HepG2 (cell line): Measurements from ENCODE around the gene TUBB. TPM values are rescaled to one million over a fixed set of nuclear protein-coding genes. Genes with fewer than 3 reads are reported as not detected.

Experiments
- ATF7-NPFF ChIP-seq: sonication (generic); formaldehyde crosslinking; IDR thresholded peaks from 2 replicates; pipeline ENCODE4 v1.8.1; 2023; ENCODE audit warnings: mild to moderate bottlenecking, low read depth, missing genetic modification reagents, moderate library complexity
- CAMTA2 ChIP-seq: sonication (generic); formaldehyde crosslinking; IDR thresholded peaks from 2 replicates; pipeline ENCODE4 v1.4.0; 2020; ENCODE audit warnings: mild to moderate bottlenecking, missing genetic modification reagents, borderline replicate concordance
- CBX1 ChIP-seq: IDR thresholded peaks from one replicate; pipeline ENCODE4 v1.6.1; 2016; ENCODE audit warnings: antibody characterized with exemption, low read depth
- ELF1 ChIP-seq: sonication (generic); formaldehyde crosslinking; IDR thresholded peaks from 2 replicates; pipeline ENCODE4 v1.4.0; 2020; ENCODE audit warnings: missing genetic modification reagents
- ELK4 ChIP-seq: sonication (generic); formaldehyde crosslinking; IDR thresholded peaks from 2 replicates; pipeline ENCODE4 v1.9.0; 2021; ENCODE audit warnings: missing genetic modification reagents, borderline replicate concordance
- GPN1 ChIP-seq: sonication (generic); formaldehyde crosslinking; IDR thresholded peaks from 2 replicates; pipeline ENCODE4 v1.5.1; 2020; ENCODE audit warnings: missing genetic modification reagents, borderline replicate concordance
- HIC2 ChIP-seq: sonication (generic); formaldehyde crosslinking; IDR thresholded peaks from 2 replicates; pipeline ENCODE4 v1.9.0; 2022; ENCODE audit warnings: low read depth, missing genetic modification reagents
- IRX3 ChIP-seq: sonication (generic); formaldehyde crosslinking; IDR thresholded peaks from 2 replicates; pipeline ENCODE4 v1.8.1; 2023; ENCODE audit warnings: mild to moderate bottlenecking, low read depth, missing genetic modification reagents, borderline replicate concordance
- KDM1A ChIP-seq: IDR thresholded peaks from 2 replicates; pipeline ENCODE4 v1.6.1; 2016; ENCODE audit warnings: missing compliant biosample characterization
- KDM5B ChIP-seq: sonication (generic); formaldehyde crosslinking; IDR thresholded peaks from 2 replicates; pipeline ENCODE4 v1.4.0; 2020; ENCODE audit warnings: missing genetic modification reagents, mild to moderate bottlenecking, borderline replicate concordance
- MAFF ChIP-seq: IDR thresholded peaks from 2 replicates; pipeline ENCODE4 v1.6.1; 2011; ENCODE audit warnings: low read depth, low read length, improper control_type of control experiment
- MTA3 ChIP-seq: sonication (generic); formaldehyde crosslinking; IDR thresholded peaks from 2 replicates; pipeline ENCODE4 v1.4.0; 2020; ENCODE audit warnings: missing genetic modification reagents
- PHF20 ChIP-seq: sonication (generic); formaldehyde crosslinking; IDR thresholded peaks from 2 replicates; pipeline ENCODE4 v1.5.0; 2020; ENCODE audit warnings: mild to moderate bottlenecking, missing genetic modification reagents
- POGK ChIP-seq: sonication (generic); formaldehyde crosslinking; conservative IDR thresholded peaks from 2 replicates; pipeline ENCODE4 v1.8.0; 2022; ENCODE audit warnings: mild to moderate bottlenecking, moderate library complexity, missing genetic modification reagents
- REL ChIP-seq: sonication (generic); formaldehyde crosslinking; conservative IDR thresholded peaks from 2 replicates; pipeline ENCODE4 v1.8.0; 2022; ENCODE audit warnings: mild to moderate bottlenecking, missing genetic modification reagents, moderate library complexity
- SP4 ChIP-seq: sonication (generic); formaldehyde crosslinking; IDR thresholded peaks from 2 replicates; pipeline ENCODE4 v1.8.1; 2023; ENCODE audit warnings: mild to moderate bottlenecking, missing genetic modification reagents
- SRSF1 ChIP-seq: fragments of 200-400 bp; formaldehyde crosslinking; optimal IDR thresholded peaks from 2 replicates; pipeline ENCODE3; 2017; ENCODE audit warnings: mild to moderate bottlenecking, low read depth, low read length, moderate library complexity
- TAF1 ChIP-seq: sonication (generic); formaldehyde crosslinking; IDR thresholded peaks from 2 replicates; pipeline ENCODE4 v1.4.0; 2020; ENCODE audit warnings: missing genetic modification reagents
- TGIF2 ChIP-seq: IDR thresholded peaks from 2 replicates; pipeline ENCODE4 v1.6.1; 2016; ENCODE audit warnings: control low read depth, missing compliant biosample characterization
- ZBTB3 ChIP-seq: sonication (generic); formaldehyde crosslinking; IDR thresholded peaks from 2 replicates; pipeline ENCODE4 v1.4.0; 2020; ENCODE audit warnings: low read depth, mild to moderate bottlenecking, moderate library complexity, missing genetic modification reagents, borderline replicate concordance
- ZKSCAN8 ChIP-seq: IDR thresholded peaks from 2 replicates; pipeline ENCODE4 v1.6.1; 2016; ENCODE audit warnings: borderline replicate concordance, missing genetic modification reagents, missing compliant biosample characterization
- ZNF235 ChIP-seq: sonication (generic); formaldehyde crosslinking; IDR thresholded peaks from 2 replicates; pipeline ENCODE4 v1.8.1; 2023; ENCODE audit warnings: mild to moderate bottlenecking, missing genetic modification reagents, borderline replicate concordance
- ZNF317 ChIP-seq: sonication (generic); formaldehyde crosslinking; IDR thresholded peaks from 2 replicates; pipeline ENCODE4 v1.5.0; 2020; ENCODE audit warnings: mild to moderate bottlenecking, missing genetic modification reagents
- ZNF354B ChIP-seq: sonication (generic); formaldehyde crosslinking; IDR thresholded peaks from 2 replicates; pipeline ENCODE4 v1.8.0; 2022; ENCODE audit warnings: mild to moderate bottlenecking, missing genetic modification reagents
- ZNF460 ChIP-seq: sonication (generic); formaldehyde crosslinking; IDR thresholded peaks from 2 replicates; pipeline ENCODE4 v1.5.1; 2020; ENCODE audit warnings: missing genetic modification reagents, mild to moderate bottlenecking, borderline replicate concordance
- ZSCAN22 ChIP-seq: sonication (generic); formaldehyde crosslinking; IDR thresholded peaks from 2 replicates; pipeline ENCODE4 v1.4.0; 2020; ENCODE audit warnings: mild to moderate bottlenecking, missing genetic modification reagents
- ZSCAN30 ChIP-seq: sonication (generic); formaldehyde crosslinking; IDR thresholded peaks from 2 replicates; pipeline ENCODE4 v1.5.0; 2020; ENCODE audit warnings: mild to moderate bottlenecking, missing genetic modification reagents
- polyA plus RNA-seq, 8 experiments: library from polyadenylated mRNA; depleted of rRNA in 3 of 8; stranded (reverse) in 7 of 8; unstranded in 1 of 8; fragments of >200 nt; fragmentation: Illumina TruSeq in 4 of 8; extraction: Trizol in 4 of 8; gene quantifications; 2 replicates each; pipeline versions ENCODE4 v1.2.1 to v1.2.3, GENCODE V29; 2011 to 2016; ENCODE audit warnings: low read depth in 4 of 8, missing spikeins in 1 of 8, mixed read lengths in 1 of 8; ENCODE audit not compliant: insufficient read depth in 1 of 8
- total RNA-seq, 5 experiments: library from RNA; depleted of rRNA; stranded (reverse); fragments of >200 nt; fragmentation: Illumina TruSeq; extraction: Trizol; gene quantifications; 2 replicates each; pipeline ENCODE4 v1.2.3, GENCODE V29; 2016; ENCODE audit warnings: low read depth in 1 of 5

Gene TUBB
- total and polyA plus RNA-seq, 2 of the 13 experiments (the other 11 are each of a cell fraction or from before 2014, with no cell fraction given): 911 to 1,163 TPM

GRCh38 chr6:30717129-30717844 lies 2.9 kb upstream of the TUBB start, which contains the start of gene MDC1 (continued):
- TF ChIP-seq ZBTB3 (CRISPR knock-in tag): peak; percentile 88; the same call in 1 of the 2 replicates
- peak; percentile 92; the same call in 1 of the 2 replicates for TF ChIP-seq REL
- TF ChIP-seq TGIF2: peak; percentile 98
- TF ChIP-seq ZNF460 (CRISPR knock-in tag): no peak; the same call in 1 of the 2 replicates
- TF ChIP-seq CAMTA2 (CRISPR knock-in tag): peak; percentile 75; the same call in 1 of the 2 replicates
- TF ChIP-seq KDM1A (CRISPR knock-in tag): no peak
- peak; percentile 65 for TF ChIP-seq CBX1
- TF ChIP-seq IRX3 (CRISPR knock-in tag): peak; percentile 91; the same call in 1 of the 2 replicates
- no peak for TF ChIP-seq SRSF1
- TF ChIP-seq GPN1: no peak; the same call in 1 of the 2 replicates
- TF ChIP-seq ELK4 (CRISPR knock-in tag): no peak
- no peak for TF ChIP-seq ZSCAN30 (CRISPR knock-in tag)
- TF ChIP-seq MTA3 (CRISPR knock-in tag): peak; percentile 27; the same call in 1 of the 2 replicates
- peak; percentile 95 for TF ChIP-seq ZNF354B (CRISPR knock-in tag)
- TF ChIP-seq ELF1 (CRISPR knock-in tag): peak; percentile 86
- 0 out of 2 replicates have a peak, but pooled peaks have one; percentile 60 for TF ChIP-seq KDM5B (CRISPR knock-in tag)
- TF ChIP-seq MAFF: peak; percentile 99
- TF ChIP-seq ATF7-NPFF (CRISPR knock-in tag): peak; percentile 94; the same call in 1 of the 2 replicates
- peak; percentile 88; the same call in 1 of the 2 replicates for TF ChIP-seq ZKSCAN8 (CRISPR knock-in tag)
- peak; percentile 90 for TF ChIP-seq PHF20 (CRISPR knock-in tag)
- peak; percentile 62; the same call in 1 of the 2 replicates for TF ChIP-seq ZNF317 (CRISPR knock-in tag)
- TF ChIP-seq SP4 (CRISPR knock-in tag): peak; percentile 99
- peak; percentile 31; the same call in 1 of the 2 replicates for TF ChIP-seq ZSCAN22 (CRISPR knock-in tag)
- TF ChIP-seq HIC2 (CRISPR knock-in tag): peak; percentile 4; the same call in 1 of the 2 replicates
- TF ChIP-seq ZNF235 (CRISPR knock-in tag): no peak
- peak; percentile 96 for TF ChIP-seq POGK (CRISPR knock-in tag)
- TF ChIP-seq TAF1: peak; percentile 97
